NK-92 (cell line): ENCODE results near the gene GLCCI1.

Experiments
- DNase-seq: peaks from one replicate; lab custom pipeline; 2025; ENCODE audit not compliant: unreplicated experiment; lab: John Stamatoyannopoulos, UW

The GLCCI1 gene

DNA sequence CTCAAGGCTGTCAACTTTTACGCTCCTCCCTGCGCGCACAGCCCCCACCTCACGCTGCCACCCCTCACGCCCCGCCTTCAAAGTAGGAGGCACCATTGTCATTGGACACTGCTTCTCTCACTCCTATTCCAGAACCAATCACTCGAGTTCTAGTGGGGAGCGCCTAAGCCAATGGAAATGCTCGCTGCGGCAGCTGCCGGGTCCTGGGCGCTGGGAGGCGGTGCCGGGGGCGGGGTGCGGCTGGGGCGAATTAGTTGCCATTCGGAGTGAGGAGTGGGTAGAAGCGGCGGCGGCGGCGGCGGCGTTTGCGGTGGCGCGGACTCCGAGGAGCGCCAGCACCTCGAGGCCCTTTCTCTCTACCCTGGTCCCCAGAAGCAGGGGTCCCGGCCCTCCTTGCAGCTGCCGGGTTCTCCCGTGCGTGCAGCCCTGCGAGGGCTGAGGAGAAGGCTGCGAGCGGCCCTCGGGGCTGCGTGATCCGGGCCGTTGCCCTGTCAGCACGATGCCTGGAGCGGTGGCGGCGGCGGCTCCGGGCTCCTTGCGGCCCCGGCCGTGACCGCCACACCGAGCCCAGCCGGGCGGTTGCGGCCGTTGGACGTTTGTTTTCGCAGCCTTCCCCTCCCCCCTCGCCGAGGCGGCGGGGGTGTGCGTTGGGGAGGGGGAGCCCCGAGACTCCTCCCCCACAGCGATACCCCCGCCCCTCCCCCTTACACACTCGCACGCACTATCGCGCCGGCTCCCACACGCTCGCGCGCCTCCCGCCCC is at the start of gene GLCCI1:
GLCCI1 (plus strand) TSS at position 253 of the 762 bp plus-strand sequence. CDS start 555 bp downstream, outside the sequence.
- DNase-seq, result peak; percentile 81

DNA sequence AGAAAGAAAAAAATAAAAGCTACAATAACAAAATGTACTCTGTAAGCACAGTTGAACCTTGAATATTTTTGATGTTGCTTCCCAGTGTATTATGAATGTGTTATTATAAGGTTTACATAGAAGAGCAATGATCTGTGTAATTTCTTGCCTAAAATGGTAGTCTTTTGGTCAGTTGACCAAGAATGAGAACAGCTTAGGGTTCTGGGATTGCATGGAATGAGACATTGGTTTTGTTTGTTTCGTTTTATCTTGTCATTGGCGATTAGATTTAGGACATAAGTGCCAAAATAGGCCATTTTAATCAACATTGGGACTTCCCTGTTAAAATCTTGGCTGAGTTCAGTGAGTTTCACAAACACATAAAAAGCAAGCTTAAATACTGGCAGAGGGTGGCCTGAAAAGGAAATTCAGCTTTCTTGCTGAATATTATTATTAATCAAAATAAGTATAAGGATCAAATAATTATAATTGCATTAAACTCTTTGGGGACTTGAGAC is 49.1 kb upstream of the GLCCI1 start:
- no peak for DNase-seq

DNA sequence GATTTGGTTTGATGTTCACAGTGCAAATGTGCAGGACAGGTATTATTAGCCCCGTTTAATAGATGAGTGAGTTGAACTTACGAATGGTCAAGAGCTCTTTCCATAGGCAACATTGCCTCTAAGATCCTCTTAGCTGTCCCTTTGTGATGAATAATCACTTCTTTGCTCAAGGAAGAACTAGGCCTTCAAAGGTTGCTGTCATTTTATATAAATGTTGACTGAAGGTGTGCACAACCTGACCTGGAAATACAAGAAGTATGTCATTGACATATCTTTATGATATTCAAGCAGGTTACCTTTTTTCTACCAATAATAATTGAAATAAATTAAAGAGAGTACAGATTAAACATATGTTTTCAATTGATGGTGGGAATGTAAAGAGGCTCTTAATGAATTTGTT is 48.5 kb upstream of the GLCCI1 start:
- no peak for DNase-seq

DNA sequence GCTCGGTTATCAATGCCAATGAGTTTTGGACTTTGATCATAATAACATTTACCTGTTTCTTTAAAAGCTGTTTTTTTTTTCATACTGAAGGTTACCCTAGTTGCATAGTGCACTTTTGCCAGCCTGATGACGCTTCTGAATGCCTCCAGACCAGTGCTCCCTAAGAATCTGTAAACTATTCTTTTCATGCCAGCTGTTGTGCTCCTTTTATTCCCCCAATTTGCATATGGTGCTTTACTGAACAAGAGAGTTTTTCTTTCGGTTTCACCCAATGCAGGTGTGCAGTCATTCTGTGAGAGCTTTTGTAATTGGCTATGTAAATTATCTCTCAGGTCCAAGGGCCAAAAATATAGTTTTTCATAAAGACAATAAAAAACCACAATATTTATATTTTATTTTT is 48.1 kb upstream of the GLCCI1 start:
- no peak for DNase-seq

DNA sequence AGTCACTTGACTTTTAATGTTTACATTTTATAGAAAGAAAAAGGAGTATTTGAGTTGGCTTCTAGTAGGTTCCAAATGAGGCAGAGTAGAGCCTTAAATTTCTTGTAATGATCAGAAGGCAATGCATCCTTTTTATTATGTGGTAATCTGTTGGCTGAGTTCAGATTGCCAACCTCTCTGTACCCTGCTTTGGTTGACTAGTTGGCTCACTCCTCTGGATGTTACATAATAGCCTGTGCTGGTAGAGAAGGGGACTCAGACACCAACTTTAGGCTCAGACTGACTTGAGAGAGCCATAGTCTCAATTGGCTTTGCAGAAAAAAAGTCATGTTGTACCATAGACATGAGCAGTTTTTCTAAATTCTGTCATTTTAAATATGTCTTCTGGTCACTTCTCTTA is 46.8 kb upstream of the GLCCI1 start:
- DNase-seq, result no peak

DNA sequence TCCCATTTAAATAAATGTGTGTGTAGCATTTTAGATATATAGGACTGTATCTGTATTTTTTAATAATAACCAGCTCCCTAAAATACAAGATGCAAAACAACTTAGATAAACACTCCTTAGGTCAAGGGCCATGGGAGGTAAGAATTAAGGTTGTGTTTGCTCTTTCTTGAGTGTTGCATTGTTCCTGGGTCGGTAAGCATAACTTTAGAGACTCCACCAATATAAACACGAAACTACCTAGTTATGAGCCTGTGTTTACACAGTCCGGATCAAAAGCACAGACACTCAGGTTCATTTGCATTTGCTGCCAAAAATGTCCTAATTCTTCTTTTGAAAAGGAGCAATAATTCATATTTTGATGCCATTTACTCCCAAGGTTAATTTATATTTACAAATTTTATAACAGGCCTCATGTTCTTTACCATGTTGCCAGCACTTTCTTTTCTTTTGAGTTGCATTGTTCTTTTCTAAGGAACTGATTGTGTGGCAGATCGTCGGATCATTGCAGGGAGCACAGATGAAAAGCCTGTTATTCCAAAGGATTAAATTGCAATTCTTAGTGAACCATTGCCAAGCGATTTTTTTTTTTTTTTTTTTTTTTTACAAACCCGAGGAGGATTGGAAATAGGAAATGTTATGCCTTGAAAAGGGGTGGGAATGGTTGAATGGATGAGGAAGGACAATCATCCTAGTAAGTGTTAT is 45.8 kb upstream of the GLCCI1 start:
- no peak for DNase-seq

DNA sequence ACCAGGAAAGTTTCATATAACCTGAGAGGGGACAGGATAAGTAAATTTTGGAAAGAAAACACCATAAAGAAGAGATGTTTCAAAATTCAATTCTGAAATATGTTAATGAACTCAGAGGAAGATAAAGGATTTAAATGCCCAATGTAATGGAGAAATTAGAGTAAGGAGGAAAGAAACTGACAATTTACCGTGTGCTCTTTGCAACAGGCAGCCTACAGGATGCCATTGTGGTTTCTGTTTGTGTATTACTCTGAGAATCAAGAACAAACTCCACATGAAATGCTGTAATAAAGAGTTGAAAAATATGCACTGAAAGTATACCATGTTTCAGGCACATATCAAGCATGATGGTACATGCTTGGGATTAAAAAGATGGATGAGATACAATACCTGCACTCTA is 44.8 kb upstream of the GLCCI1 start:
- no peak for DNase-seq

DNA sequence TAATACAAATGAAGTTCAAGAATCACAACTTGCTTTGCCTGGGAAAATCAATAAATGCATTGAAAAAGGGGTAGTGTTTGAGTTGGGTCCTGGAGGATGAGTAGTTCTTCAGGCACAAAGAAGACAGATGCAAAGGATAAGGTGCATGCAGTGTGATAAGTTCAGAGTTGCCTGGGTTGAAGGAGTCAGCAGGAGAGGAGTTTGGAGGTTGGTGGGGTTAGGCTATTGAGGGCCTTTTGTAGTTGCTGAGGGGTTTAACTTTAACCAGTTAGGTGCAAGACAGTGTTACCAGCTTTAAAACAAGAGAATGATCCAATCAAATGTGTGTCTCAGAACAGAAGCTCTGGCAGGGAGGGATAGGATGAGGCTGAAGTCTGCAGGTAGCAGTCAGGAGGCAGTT is 44.3 kb upstream of the GLCCI1 start:
- DNase-seq, result no peak

DNA sequence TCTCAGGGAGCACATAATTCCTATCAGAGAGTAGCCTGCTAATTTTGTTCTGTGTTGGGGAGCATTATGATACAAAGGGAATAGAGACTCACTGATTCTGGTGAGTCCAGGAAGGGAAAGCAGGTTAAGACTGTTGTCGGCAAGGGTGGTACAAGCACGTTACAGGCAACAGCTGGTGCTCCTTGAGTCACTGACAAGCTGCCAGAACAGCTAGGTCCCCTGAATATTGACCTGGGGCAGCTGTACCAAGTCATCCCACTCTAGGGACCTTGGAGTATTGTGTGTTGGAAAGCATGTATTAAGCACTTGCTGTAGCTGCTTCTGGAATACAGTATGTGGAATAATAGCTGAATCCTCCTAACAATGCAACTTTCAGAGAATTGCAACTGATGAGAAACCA is 37.0 kb upstream of the GLCCI1 start:
- no peak for DNase-seq

DNA sequence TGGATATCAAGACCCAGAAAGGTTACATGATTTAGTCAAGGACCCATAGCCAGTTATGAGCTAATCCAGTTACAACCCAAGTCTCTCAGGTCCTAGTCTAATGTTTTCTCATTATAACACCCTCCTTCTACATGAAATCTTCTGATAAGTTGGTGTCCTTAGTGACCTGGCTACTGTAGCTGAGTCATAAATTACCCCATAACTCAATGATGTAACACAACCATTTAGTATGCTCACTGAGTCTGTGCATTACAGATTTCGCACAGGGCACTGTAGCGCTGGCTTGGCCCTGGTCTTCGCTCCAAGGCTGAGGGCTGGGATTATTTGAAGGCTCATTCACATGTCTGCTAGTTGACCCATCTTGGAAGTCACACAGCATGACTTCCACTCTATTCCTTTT is 36.0 kb upstream of the GLCCI1 start:
- no peak for DNase-seq

DNA sequence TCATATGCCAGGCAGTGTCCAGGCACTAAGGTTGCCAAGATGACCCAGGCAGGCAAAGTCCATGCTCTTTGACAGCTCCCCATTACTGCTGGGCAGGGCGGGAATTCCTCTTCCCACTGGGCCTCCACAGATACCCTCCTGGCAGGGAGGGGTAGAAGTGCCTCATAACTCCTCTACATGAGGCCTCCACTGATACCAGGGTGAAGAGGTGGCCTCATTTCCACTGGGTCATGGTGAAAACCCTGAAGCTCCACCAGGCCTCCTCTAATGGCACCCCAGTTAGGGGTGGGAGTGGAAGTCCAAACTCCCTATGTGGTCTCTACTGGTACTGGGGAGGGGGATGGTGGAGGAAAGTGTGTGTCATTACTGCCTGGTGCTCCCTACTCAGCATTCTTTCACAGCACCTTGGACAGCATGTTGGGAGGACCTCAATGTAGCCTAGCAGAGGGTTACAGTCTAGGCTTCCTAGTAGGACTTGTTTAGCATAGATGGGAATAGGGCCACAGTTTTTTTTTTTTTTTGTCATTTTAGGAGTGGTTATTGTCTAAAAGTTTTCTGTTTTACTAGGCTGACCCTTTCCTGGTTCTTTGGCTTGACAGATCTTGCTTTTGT is 34.6 kb upstream of the GLCCI1 start:
- no peak for DNase-seq

DNA sequence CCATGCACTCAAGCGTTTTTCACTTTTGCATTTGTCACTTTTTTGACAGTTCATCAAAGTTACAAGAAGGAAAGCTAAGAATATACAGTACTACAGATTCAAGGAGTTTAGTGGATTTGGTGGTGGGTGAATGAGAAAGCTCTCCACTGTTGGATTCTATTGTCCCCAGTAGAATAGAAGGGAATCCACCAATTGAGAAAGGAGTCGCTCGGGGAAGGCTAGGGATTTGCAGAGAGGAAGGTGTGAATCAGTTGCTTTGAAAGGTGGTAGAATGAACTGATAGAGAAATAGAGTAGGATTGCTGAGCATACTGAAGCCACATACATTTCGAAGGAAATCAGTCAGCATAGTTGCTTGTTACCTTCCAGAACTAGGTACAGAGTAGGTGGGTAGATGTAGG is 33.7 kb upstream of the GLCCI1 start:
- DNase-seq, result no peak

DNA sequence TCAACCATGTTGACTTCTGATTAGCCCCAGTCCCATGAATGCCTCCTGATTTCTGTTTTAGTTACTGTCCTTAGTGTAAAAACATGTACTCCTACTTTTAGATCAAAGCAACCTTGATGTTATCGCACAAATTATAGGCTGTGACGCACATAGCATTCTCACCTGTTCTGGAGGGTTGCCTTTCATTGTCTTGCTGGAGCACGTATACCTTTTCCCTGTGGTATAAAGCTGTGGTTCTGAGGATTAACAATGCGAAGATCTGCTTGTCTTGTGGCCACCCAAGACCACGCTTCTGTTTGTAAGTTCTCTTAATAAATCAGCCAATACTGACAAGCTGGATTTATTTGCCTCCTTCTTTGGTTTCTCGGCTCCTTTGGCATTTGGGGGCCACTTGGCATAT is 30.1 kb upstream of the GLCCI1 start:
- DNase-seq, result no peak

DNA sequence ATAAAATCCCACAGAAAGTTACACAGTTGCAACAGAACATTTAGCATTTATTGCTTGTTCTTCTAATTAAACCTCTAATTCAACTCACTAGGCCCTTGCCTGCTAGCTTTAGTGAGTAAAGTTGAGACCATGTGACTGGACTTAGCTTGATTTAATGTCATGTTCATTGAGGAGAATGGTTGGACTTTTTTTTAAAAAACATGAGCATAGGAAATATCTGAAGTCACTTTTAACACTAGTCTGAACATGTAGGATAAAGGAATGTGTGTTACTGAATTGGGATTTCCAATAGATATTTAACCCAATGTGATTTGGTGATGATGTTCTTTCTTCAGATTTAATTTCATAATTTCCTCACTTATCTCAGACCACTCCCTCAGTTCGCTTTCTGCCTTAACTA is 24.6 kb upstream of the GLCCI1 start:
- DNase-seq, result no peak

DNA sequence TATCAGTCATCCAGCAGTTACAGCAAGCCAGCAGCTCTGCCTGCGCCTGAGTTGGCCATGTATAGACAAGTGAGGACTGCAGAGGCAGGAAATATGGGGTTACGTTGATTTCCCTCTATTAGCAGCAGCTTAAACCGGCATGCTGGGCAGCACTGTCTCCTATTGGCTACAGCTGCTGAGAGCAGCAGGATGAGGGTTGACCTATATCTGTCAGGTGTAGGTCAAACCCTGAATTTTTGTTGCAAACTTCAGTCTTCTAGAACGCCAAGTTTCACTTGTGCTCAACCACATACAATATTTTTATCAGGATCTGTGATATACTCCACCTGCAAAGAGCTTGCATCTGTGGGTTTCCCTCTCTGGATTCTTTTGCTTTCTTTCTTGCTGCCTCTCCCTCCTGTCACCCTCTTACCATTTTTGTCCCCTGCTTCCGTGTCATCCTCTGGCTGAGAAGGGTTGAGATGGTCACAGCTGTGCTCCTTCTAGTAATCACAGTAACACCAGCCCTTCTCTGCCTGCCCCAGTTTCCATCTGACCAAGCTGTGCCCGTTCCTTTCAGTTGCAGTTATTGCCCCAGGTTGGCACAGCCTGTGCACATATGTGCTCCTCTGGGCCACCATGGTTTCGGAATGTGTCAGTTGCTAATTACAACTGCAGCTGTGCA is 23.8 kb upstream of the GLCCI1 start:
- DNase-seq, result no peak

DNA sequence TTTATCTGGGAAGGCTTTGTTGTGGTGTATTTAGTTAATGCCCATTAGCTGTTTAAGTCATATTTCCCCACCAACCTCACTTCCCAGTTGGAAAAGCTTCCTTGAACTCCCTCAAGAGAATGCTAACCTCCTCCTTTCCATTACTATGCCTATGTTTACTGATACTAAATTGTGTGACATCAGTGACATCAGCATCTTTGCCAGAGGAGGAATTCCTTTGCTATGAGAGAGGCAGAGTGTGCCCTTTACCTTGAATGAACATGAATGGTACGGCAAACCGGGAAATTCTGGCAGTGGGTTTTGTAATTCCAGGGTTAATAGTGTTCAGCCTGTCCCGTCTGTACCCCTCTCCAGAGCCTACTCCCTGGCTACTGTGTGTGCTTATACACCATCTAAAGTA is 22.1 kb upstream of the GLCCI1 start:
- DNase-seq, result no peak

DNA sequence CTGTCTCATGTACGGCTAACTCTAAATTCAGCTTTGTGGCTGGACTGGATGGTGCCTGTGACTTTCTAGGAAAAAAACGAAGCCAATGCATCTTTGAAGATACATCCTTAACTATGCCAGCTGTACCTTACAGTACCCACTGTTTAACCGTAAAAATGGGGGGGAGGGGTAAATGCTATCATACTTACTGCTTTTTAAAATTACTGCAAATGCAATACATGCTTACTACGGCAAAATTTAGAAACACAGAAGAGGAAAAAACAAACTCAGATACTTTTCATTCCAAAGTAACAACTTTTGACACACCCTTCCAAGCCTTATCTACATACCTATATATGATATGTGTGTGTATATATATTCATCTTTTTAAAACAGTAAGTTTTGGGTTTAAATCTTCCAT is 20.4 kb upstream of the GLCCI1 start:
- DNase-seq, result no peak

DNA sequence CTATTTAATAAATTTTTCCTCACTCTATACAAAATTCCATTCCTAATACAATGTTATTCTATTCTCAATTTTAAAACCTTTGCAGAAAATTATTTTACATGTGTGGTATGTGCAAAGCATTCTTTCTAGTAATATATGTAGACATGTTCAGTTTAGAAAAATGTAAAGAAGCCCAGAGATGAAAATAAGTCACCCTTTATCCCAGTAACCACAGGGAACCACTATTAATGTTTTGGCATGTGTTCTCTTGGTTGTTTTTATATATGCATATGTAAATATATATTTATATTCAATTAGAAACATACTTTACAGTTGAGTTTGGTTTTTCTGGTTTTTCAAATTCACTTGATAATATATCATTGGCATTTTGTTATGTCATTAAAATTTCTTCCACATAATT is 14.8 kb upstream of the GLCCI1 start:
- no peak for DNase-seq

DNA sequence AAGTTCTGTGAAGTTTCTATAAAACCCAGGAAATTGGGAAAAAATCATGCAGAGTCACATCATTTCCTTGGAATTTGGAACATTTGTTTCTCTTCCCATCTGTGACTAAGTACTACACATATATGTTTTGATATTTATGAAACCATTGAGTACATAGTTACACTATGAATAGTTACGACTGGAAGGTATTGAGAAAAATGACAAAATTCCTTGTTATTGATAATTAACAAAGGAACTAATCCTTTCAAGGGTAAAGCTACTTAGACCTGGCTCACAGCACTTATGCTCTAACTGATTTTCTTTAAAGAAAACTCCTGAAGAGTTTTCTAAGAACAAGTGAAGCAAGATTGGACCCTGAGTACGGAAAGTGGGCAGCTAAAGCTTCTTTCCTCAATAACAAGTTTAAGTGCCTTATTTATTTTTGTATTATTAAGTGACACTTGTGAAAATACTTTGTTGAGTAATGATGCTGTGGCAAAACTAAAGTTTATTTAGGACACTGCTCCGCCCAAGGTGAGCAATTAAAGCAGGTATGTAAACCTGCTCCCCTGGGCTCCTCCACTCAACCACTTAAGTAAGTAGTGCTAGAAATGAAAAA is 12.0 kb upstream of the GLCCI1 start:
- DNase-seq, result no peak

DNA sequence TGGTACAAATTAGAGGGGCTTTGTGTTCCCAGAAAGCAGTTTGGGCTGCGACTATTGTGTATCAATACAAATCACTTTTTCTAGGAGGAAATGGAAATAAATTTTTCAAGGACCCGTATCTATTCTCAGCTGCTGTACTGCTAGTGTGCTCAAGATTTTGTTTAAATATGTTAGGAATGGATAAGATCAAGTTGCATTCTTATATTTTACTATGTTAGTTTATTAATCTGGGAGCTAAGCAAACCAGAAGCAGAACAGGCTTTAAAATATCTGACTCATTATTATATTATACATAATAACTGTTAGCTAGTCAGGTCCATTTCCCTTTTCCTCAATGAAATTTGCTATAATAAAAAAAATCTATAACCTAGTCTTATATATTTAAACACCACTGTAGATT is 11.1 kb upstream of the GLCCI1 start:
- DNase-seq, result no peak

DNA sequence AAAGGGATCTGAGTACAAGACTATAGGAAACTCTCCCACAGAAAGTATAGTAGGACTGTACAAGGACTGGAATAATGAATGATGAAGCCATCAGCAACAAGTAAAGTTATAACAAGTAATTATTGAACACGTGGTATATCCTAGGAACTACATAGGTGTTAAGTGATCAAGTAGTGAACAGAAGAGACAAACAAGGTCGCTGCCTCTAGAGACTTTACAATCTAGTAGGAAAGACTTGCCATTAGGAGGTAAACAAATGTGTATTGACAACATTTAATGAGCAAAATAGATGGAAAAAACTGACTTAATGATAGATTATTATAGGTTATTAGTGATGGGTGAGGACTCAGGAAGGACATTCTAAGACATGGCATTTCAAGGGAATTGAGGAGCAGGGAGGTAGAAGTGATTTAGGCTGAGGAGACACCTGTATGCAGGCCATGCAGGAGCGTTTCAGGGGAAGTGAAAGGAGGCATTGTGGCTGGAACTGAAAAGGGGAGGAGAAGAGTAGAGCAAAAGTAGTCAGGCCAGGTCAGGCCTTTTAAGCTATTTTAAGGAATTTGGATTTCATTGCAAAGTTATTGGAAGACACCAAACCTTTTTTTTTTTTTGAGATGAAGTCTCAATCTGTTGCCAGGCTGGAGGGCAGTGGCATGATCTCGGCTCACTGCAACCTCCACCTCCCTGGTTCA is 8.5 kb upstream of the GLCCI1 start:
- no peak for DNase-seq
